Measurements from ENCODE around the gene LRRC10B.
A peak's percentile ranks its signal among the peaks of the same experiment; 100 is the strongest.
"Not testable (repeated sequence)": the region's sequence is repeated elsewhere in the genome, so short reads cannot be mapped to it uniquely, and the experiment has no call there.

LRRC10B gene

GRCh38 chr11:61507962-61508861 is at the start of gene LRRC10B:
Gene LRRC10B (plus strand): TSS chr11:61508749. CDS start chr11:61508999, 250 bp downstream.
- peak; percentile 72 for DNase-seq

GRCh38 chr11:61460474-61460881 is 48.1 kb upstream of the LRRC10B start:
- DNase-seq = no peak

DNA sequence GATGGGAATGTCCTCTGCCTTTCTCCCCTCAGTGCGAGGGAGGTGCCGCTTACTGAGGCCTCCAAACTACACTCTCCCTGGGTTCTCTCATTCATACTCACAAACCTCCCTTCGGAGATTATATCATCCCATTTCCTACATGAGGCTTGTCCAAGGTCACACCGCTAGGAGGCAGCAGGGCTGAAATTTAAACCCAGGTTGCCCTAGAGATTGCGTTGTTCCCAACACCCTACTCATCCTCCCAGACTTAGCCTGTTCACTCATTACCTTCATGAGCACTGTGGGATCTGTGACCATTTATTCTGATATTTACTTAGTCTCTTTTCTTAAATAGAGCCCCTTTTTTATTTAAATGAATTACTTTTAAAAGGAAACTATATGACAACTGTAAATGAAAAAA is 47.6 kb upstream of the LRRC10B start:
- DNase-seq = no peak

DNA sequence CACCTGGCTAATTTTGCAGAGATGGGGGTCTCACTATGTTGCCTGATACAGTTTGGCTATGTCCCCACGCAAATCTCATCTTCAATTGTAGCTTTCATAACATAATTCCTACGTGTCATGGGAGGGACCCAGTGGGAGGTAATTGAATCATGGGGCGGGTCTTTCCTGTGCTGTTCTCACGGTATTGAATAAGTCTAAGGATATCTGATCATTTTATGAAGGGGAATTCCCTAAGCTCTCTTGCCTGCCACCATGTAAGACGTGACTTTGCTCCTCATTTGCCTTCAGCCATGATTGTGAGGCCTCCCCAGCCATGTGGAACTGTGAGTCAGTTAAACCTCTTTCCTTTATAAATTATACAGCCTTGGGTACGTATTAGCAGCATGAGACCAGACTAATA is 40.9 kb upstream of the LRRC10B start:
- DNase-seq = not testable (repeated sequence)

DNA sequence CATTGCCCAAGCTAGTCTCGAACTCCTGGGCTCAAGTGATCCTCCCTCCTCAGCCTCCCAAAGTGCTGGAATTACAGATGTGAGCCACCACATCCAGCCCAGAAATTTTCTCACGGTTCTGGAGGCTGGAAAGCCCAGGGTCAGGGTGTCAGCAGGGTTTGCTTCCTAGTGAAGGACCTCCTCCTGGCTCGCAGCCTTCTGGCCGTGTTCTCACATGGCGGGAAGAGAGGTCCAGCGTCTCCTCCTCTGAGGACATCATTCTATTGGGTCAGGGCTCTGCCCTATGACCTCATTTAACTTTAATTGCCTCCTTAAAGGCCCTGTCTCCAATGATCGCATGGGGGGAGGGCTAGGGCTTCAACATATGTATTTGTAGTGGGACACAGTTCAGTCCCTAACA is 40.5 kb upstream of the LRRC10B start:
- DNase-seq = no peak

GRCh38 chr11:61472282-61472681 is 36.3 kb upstream of the LRRC10B start:
- DNase-seq = no peak

- no peak for DNase-seq
Observed at GRCh38 chr11:61472868-61473267, 35.7 kb upstream of the LRRC10B start.

GRCh38 chr11:61473370-61474012 is 35.1 kb upstream of the LRRC10B start:
- no peak for DNase-seq

- DNase-seq = no peak
Observed at GRCh38 chr11:61474013-61474643, 34.4 kb upstream of the LRRC10B start.

GRCh38 chr11:61475433-61475832 is 33.1 kb upstream of the LRRC10B start:
- no peak for DNase-seq

DNA sequence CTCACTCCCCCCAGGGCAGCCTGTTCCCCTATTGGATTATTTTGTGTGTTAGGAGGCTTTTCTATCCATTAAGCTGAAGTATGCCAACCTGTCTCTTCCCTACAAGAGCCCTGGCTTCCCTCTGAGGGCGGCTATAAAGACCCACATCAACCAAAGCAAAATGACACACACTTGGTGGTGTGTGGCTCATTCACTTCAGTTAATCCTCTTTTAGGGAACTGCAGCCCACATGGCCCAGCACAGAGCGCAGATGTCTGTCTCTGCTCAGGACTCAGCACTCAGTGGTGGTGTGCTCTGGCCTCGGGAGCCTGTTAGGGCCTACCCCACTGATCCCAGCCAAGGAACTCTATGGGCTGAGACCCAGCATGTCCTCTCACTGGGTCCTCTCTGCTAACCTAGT is 32.2 kb upstream of the LRRC10B start:
- DNase-seq = no peak

DNA sequence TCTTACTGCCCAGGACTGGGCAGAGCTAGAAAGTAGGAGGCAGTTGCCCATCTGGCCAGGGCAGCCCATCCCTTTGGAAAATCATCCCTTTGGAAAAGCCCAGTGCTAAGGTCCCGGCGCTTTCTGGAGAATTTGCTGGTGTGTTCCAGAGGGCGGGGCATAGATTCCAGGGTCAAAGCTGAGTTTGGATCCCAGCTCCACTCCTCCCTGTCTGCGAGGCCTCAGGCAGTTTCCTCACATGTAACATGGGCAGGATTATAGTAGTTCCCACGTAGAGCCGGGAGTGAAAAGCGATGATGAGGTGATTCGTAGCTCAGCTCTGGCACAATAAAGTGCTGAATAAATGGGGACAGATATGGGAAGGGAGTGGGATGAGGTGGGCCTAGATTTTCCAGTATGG is 31.4 kb upstream of the LRRC10B start:
- no peak for DNase-seq

- DNase-seq = peak; percentile 87
Observed at GRCh38 chr11:61477727-61478148, 30.8 kb upstream of the LRRC10B start.

- not testable (repeated sequence) for DNase-seq
Observed at GRCh38 chr11:61479360-61480058, 29.0 kb upstream of the LRRC10B start.

- no peak for DNase-seq
Observed at GRCh38 chr11:61480261-61480993, 28.1 kb upstream of the LRRC10B start.

- no peak for DNase-seq
Observed at GRCh38 chr11:61480994-61481335, 27.6 kb upstream of the LRRC10B start.

DNA sequence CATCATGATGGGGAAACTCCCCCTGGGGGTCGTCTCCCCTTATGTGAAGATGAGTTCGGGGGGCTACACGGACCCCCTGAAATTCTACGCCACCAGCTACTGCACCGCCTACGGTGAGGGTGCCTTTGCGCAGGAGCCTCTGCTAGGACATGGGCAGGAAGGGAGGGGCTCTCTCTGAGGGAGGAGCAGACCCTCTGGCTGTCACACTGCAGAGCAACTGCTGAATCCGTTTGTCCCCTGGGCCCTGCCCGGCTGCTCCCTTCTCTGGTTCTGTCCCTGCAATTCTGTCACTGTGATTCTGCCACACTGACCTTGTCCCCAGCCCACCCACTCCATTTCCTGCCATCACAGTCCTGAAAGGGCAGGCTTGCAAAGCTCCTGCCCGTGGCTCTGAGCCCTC is 26.7 kb upstream of the LRRC10B start:
- DNase-seq = no peak

DNA sequence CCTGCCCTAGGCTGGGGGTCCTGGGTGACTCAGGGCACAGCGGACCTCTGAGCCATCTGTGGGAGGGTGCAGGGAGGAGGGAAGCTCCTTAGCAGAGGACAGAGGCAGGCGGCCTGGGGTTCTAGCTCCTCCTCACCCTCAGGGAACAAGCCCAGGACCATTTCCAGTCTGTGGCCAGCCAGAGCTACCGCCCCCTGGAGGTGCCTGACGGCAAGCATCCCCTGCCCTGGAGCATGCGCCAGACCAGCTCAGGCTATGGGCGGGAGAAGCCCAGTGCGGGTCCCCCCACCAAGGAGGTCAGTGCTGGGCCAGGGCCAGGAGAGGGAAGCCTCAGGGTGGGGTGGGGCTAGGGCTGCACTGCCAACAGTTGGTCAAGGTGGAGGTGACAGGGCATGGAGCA is 26.0 kb upstream of the LRRC10B start:
- peak; percentile 71 for DNase-seq

- no peak for DNase-seq
Observed at GRCh38 chr11:61484541-61484940, 24.0 kb upstream of the LRRC10B start.

GRCh38 chr11:61485080-61485479 is 23.5 kb upstream of the LRRC10B start:
- no peak for DNase-seq

DNA sequence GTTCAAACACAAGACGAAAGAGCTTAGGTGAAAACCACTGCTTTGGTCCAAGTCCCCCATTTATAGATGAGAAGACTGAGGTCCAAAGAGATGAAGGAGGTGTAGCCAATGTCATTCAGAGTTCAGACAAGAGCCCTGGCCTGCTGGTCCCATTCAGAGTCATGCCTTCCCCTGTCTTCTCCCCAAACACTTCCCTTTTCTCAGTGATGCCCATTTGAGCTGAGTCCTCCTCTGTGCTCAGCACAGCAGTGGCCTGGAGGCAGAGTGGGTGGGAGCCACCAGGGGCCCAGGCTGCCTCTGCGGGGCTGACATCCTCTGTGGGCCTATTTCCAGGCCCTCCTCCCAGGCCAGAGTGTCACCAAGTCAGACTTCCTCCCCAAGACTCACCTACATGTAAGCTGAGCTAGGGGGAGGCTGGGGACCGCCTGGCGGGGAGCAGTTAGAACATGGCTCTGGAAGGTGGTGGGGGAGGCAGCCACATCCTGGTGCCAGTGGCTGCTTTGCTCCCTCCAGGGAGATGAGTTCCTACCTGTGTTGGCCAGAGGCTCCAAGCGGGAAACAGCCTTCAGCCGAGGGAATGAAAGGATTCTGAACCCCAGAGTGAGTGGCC is 22.4 kb upstream of the LRRC10B start:
- no peak for DNase-seq

- no peak for DNase-seq
Observed at GRCh38 chr11:61486779-61487178, 21.8 kb upstream of the LRRC10B start.
